BE2C (cell line): Measurements from ENCODE around the gene HEXD.

ENCODE experiments used
- DNase-seq: peaks from one replicate; pipeline ENCODE4 v3.0.0-alpha.2; 2020
- H3K27me3 ChIP-seq: fragments of 250-450 bp; sonication (Bioruptor Pico); 2 replicates; pipeline ENCODE4 v1.5.1; 2020; ENCODE audit warnings: mild to moderate bottlenecking
- H3K36me3 ChIP-seq: fragments of 250-450 bp; sonication (Bioruptor Pico); 2 replicates; pipeline ENCODE4 v1.5.1; 2020; ENCODE audit warnings: mild to moderate bottlenecking
- H3K4me1 ChIP-seq: fragments of 250-450 bp; sonication (Bioruptor Pico); 2 replicates; pipeline ENCODE4 v1.5.1; 2020
- H3K4me3 ChIP-seq: 2 replicates; pipeline ENCODE4 v1.5.1; 2011; ENCODE audit warnings: low read depth, low read length
- H3K9me3 ChIP-seq: fragments of 250-450 bp; sonication (Bioruptor Pico); 2 replicates; pipeline ENCODE4 v1.5.1; 2020
- TF ChIP-seq, protein P1 (sequence below): IDR thresholded peaks from 2 replicates; pipeline ENCODE4 v1.5.1; 2012; ENCODE audit warnings: mild to moderate bottlenecking, low read depth, low read length

The HEXD gene

DNA sequence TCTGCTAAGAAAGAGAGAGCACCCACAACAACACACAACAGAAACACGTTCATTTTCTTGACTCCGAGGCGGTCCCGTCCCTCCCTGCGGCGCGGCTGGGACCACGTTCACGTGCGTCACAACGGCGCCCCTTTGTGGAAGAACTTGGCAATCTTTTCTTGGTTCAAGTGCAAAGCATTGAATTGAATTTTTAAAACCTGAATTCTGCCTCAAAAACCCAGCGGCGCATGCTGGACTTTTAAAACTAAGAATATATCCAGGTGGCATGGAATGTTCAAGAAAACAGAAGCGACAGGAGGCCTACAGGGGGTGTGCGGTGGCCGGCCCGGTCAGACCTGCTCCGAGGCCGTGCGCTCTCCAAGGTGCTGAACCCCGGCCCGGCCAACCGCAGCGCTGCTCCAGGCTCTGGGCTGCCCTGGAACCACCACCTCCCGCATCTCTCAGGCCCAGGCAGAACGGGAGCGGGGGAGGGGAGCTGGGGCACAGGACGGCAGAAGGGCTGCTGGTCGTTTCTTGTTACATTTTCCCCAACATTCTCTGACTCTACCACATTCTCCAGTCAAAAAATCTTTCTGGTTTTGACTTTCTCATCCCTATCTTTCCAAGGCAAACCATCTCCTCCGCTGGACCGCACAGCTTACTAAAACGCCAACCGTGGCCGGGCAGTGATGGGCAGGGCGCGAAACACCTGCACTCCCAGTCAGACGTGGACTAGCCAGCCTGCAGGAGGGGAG lies 3.4 kb upstream of the HEXD start:
- TF ChIP-seq, protein P1, sequence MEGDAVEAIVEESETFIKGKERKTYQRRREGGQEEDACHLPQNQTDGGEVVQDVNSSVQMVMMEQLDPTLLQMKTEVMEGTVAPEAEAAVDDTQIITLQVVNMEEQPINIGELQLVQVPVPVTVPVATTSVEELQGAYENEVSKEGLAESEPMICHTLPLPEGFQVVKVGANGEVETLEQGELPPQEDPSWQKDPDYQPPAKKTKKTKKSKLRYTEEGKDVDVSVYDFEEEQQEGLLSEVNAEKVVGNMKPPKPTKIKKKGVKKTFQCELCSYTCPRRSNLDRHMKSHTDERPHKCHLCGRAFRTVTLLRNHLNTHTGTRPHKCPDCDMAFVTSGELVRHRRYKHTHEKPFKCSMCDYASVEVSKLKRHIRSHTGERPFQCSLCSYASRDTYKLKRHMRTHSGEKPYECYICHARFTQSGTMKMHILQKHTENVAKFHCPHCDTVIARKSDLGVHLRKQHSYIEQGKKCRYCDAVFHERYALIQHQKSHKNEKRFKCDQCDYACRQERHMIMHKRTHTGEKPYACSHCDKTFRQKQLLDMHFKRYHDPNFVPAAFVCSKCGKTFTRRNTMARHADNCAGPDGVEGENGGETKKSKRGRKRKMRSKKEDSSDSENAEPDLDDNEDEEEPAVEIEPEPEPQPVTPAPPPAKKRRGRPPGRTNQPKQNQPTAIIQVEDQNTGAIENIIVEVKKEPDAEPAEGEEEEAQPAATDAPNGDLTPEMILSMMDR: peak; percentile 82
- H3K4me1 ChIP-seq: peaks cover 12% of the 10 kb centered on the region
- no peaks in the 10 kb centered on the region for H3K27me3 ChIP-seq
- peak; percentile 86 for DNase-seq
- no peaks in the 10 kb centered on the region; the same call in 1 of the 2 replicates for H3K36me3 ChIP-seq
- H3K4me3 ChIP-seq: no peak overlapping the region
- no peaks in the 10 kb centered on the region for H3K9me3 ChIP-seq

GRCh38 chr17:82415336-82415735 lies 2.8 kb upstream of the HEXD start:
- peaks cover 3% of the 10 kb centered on the region for H3K36me3 ChIP-seq
- H3K9me3 ChIP-seq: no peaks in the 10 kb centered on the region
- H3K4me1 ChIP-seq: peaks cover 12% of the 10 kb centered on the region
- no peaks in the 10 kb centered on the region for H3K27me3 ChIP-seq
- DNase-seq: no peak
- TF ChIP-seq, protein P1: no peak
- H3K4me3 ChIP-seq: no peak overlapping the region

DNA sequence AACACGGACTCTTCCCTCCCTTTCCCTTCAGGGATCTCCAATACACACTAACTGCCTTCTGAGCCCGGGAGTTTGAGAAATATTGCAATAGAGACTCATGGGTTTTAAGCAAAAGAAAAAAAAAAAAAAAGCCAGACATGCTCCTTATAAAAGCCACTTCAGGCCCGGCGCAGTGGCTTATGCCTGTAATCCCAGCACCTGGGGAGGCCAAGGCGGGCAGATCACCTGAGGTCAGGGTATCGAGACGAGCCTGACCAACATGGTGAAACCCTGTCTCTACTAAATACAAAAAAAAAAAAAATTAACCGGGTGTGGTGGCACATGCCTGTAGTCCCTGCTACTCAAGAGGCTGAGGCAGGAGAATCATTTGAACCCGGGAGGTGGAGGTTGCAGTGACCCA lies 2.4 kb upstream of the HEXD start:
- no peak overlapping the region for H3K4me3 ChIP-seq
- H3K9me3 ChIP-seq: no peaks in the 10 kb centered on the region
- H3K4me1 ChIP-seq: peaks cover 12% of the 10 kb centered on the region
- peaks cover 6% of the 10 kb centered on the region for H3K36me3 ChIP-seq
- TF ChIP-seq, protein P1: no peak
- H3K27me3 ChIP-seq: no peaks in the 10 kb centered on the region
- DNase-seq: no peak

DNA sequence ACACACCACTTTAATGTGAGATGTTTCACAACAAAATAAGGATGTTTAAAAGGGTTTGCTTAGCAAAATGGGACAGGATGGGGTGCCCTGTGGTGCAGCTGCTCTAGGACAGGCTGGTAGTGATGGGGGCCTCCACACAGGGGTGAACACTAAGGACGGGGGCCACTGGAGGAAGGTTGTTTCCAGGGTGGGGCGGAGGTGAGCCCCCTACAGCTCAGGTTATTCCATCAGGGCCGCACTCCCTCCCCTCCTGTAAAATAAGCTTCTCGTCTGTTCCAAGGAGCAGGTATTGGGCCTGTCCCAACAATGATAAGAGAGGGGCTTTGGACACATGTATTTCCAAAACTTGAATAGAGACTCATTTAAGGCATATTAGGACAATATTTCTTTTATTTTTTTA lies 1.9 kb upstream of the HEXD start:
- H3K36me3 ChIP-seq: peaks cover 6% of the 10 kb centered on the region

DNA sequence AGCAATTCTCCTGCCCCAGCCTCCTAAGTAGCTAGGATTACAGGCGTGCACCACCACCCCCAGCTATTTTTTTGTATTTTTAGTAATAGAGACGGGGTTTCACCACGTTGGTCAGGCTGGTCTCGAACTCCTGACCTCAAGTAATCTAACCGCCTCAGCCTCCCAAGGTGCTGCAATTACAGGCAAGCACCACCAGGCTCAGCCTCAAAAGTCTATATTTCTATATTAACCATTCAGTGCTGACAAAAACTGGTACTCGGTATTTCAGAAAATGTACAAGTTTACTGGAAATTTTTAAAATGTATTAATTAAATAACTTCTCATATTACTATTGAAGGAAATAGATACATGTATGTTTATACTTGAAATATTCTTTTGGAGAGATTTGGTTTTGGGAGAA lies 1.4 kb upstream of the HEXD start:
- TF ChIP-seq, protein P1: peak; percentile 32
- DNase-seq: no peak

More for the DNA sequence above, 1.9 kb upstream of the HEXD start:
- Histone ChIP-seq H3K9me3 (no peaks in the 10 kb centered on the region), H3K4me3 (no peak overlapping the region), H3K4me1 (peaks cover 12% of the 10 kb centered on the region), H3K27me3 (no peaks in the 10 kb centered on the region)
- DNase-seq: no peak
- TF ChIP-seq, protein P1: no peak

GRCh38 chr17:82419540-82419939 lies 1.4 kb downstream of the HEXD start:
- DNase-seq: no peak
- Histone ChIP-seq H3K9me3 (no peaks in the 10 kb centered on the region), H3K4me1 (no peaks in the 10 kb centered on the region), H3K4me3 (no peak overlapping the region), H3K36me3 (peaks cover 6% of the 10 kb centered on the region), H3K27me3 (no peaks in the 10 kb centered on the region)
- TF ChIP-seq, protein P1: no peak

More for the DNA sequence above, 1.4 kb upstream of the HEXD start:
- H3K36me3 ChIP-seq: peaks cover 6% of the 10 kb centered on the region
- H3K9me3 ChIP-seq: no peaks in the 10 kb centered on the region
- no peak overlapping the region for H3K4me3 ChIP-seq
- no peaks in the 10 kb centered on the region for H3K27me3 ChIP-seq
- H3K4me1 ChIP-seq: peaks cover 12% of the 10 kb centered on the region
